IMR-90 (cell line): Measurements from ENCODE around the gene PHF19. TPM values are rescaled to one million over a fixed set of nuclear protein-coding genes. Genes with fewer than 3 reads are reported as not detected.

Source experiments
- ATAC-seq: fragments of 200-7000 bp; cut with Tn5 transposase; 2 replicates; pipeline ENCODE4 v1.9.1; 2020; ENCODE audit warnings: low read depth, mild to moderate bottlenecking, moderate library complexity
- BruUV-seq: library from RNA; stranded (reverse); fragments of 400-500 nt; replicated peaks from 2 replicates; lab custom pipeline; 2021; lab: Mats Ljungman, UMichigan
- CTCF ChIA-PET: fragments of 300-600 bp; formaldehyde crosslinking; extraction: SDS; loops from one replicate; lab custom pipeline; 2021; ENCODE audit warnings: antibody characterized with exemption; lab: Yijun Ruan, JAX
- POLR2A ChIA-PET: fragments of 300-600 bp; sonication (Branson Sonifier 250); formaldehyde crosslinking; loops from one replicate; lab custom pipeline; 2022; ENCODE audit warnings: antibody characterized with exemption; ENCODE audit not compliant: unreplicated experiment; lab: Charles Lee
- DNase-seq: peaks from one replicate; pipeline ENCODE4 v3.0.0; 2013
- H2AFZ ChIP-seq: replicated peaks from 2 replicates; pipeline ENCODE3; 2013; ENCODE audit warnings: low read length, mild to moderate bottlenecking; ENCODE audit not compliant: poor library complexity
- H2AK5ac ChIP-seq: 2 replicates; pipeline ENCODE4 v1.6.1; 2013; ENCODE audit warnings: low read depth, low read length, inconsistent platforms
- H2AK9ac ChIP-seq: replicated peaks from 2 replicates; pipeline ENCODE3; 2013; ENCODE audit warnings: mild to moderate bottlenecking, low read depth, low read length, moderate library complexity; ENCODE audit not compliant: poor library complexity
- H2BK120ac ChIP-seq: 2 replicates; pipeline ENCODE4 v1.6.1; 2013; ENCODE audit warnings: low read depth, low read length, inconsistent platforms
- H2BK15ac ChIP-seq: 3 replicates; pipeline ENCODE4 v1.6.1; 2013; ENCODE audit warnings: low read depth, low read length, inconsistent platforms
- H2BK20ac ChIP-seq: 2 replicates; pipeline ENCODE4 v1.6.1; 2013; ENCODE audit warnings: low read depth, mild to moderate bottlenecking, inconsistent platforms, low read length, moderate library complexity
- H2BK5ac ChIP-seq: 2 replicates; pipeline ENCODE4 v1.6.1; 2013; ENCODE audit warnings: mild to moderate bottlenecking, low read depth, low read length, inconsistent platforms; ENCODE audit not compliant: poor library complexity, severe bottlenecking
- H3K14ac ChIP-seq: replicated peaks from 2 replicates; pipeline ENCODE4 v1.6.1; 2013; ENCODE audit warnings: low read depth, low read length, inconsistent platforms
- H3K18ac ChIP-seq: 2 replicates; pipeline ENCODE4 v1.6.1; 2013; ENCODE audit warnings: low read depth, low read length, control low read depth
- H3K23ac ChIP-seq: 2 replicates; pipeline ENCODE4 v1.6.1; 2013; ENCODE audit warnings: low read depth, low read length, inconsistent platforms
- H3K27ac ChIP-seq: 2 replicates; pipeline ENCODE4 v1.5.1; 2013; ENCODE audit warnings: mild to moderate bottlenecking, control low read depth, low read length; ENCODE audit not compliant: insufficient read depth
- H3K27me3 ChIP-seq: 2 replicates; pipeline ENCODE4 v1.6.1; 2013; ENCODE audit warnings: low read length; ENCODE audit not compliant: control insufficient read depth, insufficient read depth
- H3K36me3 ChIP-seq: 2 replicates; pipeline ENCODE4 v1.6.1; 2013; ENCODE audit warnings: low read length, mixed read lengths; ENCODE audit not compliant: control insufficient read depth, insufficient read depth
- H3K4ac ChIP-seq: 2 replicates; pipeline ENCODE4 v1.6.1; 2013; ENCODE audit warnings: low read depth, low read length, inconsistent platforms
- H3K4me1 ChIP-seq: 2 replicates; pipeline ENCODE4 v1.6.1; 2013; ENCODE audit warnings: low read length, mixed read lengths; ENCODE audit not compliant: control insufficient read depth, insufficient read depth
- H3K4me2 ChIP-seq: 2 replicates; pipeline ENCODE4 v1.6.1; 2013; ENCODE audit warnings: low read depth, mild to moderate bottlenecking, control low read depth, low read length, moderate library complexity
- H3K4me3 ChIP-seq: 2 replicates; pipeline ENCODE4 v1.5.1; 2013; ENCODE audit warnings: low read depth, mild to moderate bottlenecking, control low read depth, low read length, moderate library complexity; ENCODE audit not compliant: insufficient read depth
- H3K56ac ChIP-seq: 2 replicates; pipeline ENCODE4 v1.6.1; 2013; ENCODE audit warnings: low read length, inconsistent platforms; ENCODE audit not compliant: insufficient read depth; ENCODE audit errors: extremely low read depth
- H3K79me1 ChIP-seq, 2 experiments: 2 replicates each; pipeline ENCODE4 v1.6.1; 2013; ENCODE audit warnings: low read length in 2 of 2, inconsistent platforms in 1 of 2, low read depth in 1 of 2
- H3K9ac ChIP-seq: 2 replicates; pipeline ENCODE4 v1.6.1; 2013; ENCODE audit warnings: low read depth, low read length, control low read depth
- H3K9me1 ChIP-seq: 2 replicates; pipeline ENCODE4 v1.6.1; 2013; ENCODE audit warnings: low read length, inconsistent platforms; ENCODE audit not compliant: insufficient read depth
- H3K9me3 ChIP-seq: 2 replicates; pipeline ENCODE4 v1.6.1; 2013; ENCODE audit warnings: low read length; ENCODE audit not compliant: control insufficient read depth, insufficient read depth
- H4K20me1 ChIP-seq: 2 replicates; pipeline ENCODE4 v1.6.1; 2013; ENCODE audit warnings: low read length, inconsistent platforms; ENCODE audit not compliant: insufficient read depth
- H4K5ac ChIP-seq: 2 replicates; pipeline ENCODE4 v1.6.1; 2013; ENCODE audit warnings: mild to moderate bottlenecking, low read depth, low read length, control low read depth
- H4K8ac ChIP-seq, 2 experiments: 2 replicates each; pipeline ENCODE4 v1.6.1; 2013; ENCODE audit warnings: low read depth in 2 of 2, low read length in 2 of 2, control low read depth in 1 of 2, inconsistent platforms in 1 of 2
- H4K91ac ChIP-seq: 2 replicates; pipeline ENCODE4 v1.6.1; 2013; ENCODE audit warnings: low read depth, low read length, inconsistent platforms; ENCODE audit not compliant: insufficient read depth
- MXI1 ChIP-seq: IDR thresholded peaks from 2 replicates; pipeline ENCODE4 v1.6.1; 2012; ENCODE audit warnings: low read depth, mild to moderate bottlenecking, low read length, moderate library complexity, borderline replicate concordance
- RCOR1 ChIP-seq: IDR thresholded peaks from 2 replicates; pipeline ENCODE4 v1.6.1; 2012; ENCODE audit warnings: mild to moderate bottlenecking, low read length, improper control_type of control experiment; ENCODE audit not compliant: insufficient replicate concordance
- USF2 ChIP-seq: fragments of 150-350 bp; IDR thresholded peaks from 2 replicates; pipeline ENCODE4 v1.6.1; 2017; ENCODE audit warnings: mild to moderate bottlenecking, antibody characterized with exemption, low read length, low read depth
- WGBS, 2 experiments: methylation state at CpG; one replicate each; pipeline versions ENCODE4 v1.1.5 to v1.1.7; 2013; ENCODE audit warnings: missing lambda C conversion rate in 2 of 2; ENCODE audit not compliant: insufficient read length in 1 of 2; ENCODE audit errors: extremely low coverage in 2 of 2; 5-methylcytosine and 5-hydroxymethylcytosine counted together
- dilution Hi-C: fragments of 300-500 bp; cut with HindIII; formaldehyde crosslinking; loops from one replicate; pipeline ENCODE4 v1.14.3; 2018; ENCODE audit warnings: low sequenced_read_pairs; ENCODE audit not compliant: unreplicated experiment
- in situ Hi-C: fragments of 300-500 bp; cut with MboI; formaldehyde crosslinking; loops from 3 replicates; pipeline ENCODE4 v1.14.3; 2019; ENCODE audit warnings: low sequenced_read_pairs, inconsistent platforms, mixed read lengths
- intact Hi-C: fragments of 100-400 bp; cut with micrococcal nuclease; formaldehyde crosslinking; loops from 2 replicates; pipeline ENCODE4 v1.10.0; 2022
- polyA plus RNA-seq, 3 experiments: library from polyadenylated mRNA; depleted of rRNA; stranded (reverse); fragments of >200 nt; gene quantifications; 2 replicates each; pipeline ENCODE4 v1.2.3, GENCODE V29; 2012; ENCODE audit warnings: low replicate concordance in 1 of 3
- total RNA-seq: library from RNA; depleted of rRNA; stranded (reverse); fragments of >200 nt; gene quantifications from 2 replicates; pipeline ENCODE4 v1.2.3, GENCODE V29; 2012

PHF19 gene
- total and polyA plus RNA-seq, 2 of the 4 experiments (the other 2 are of a cell fraction): 37.6 to 55.6 TPM

GRCh38 chr9:120841930-120842684 is 34.9 kb downstream of the PHF19 start:
- Histone ChIP-seq H3K18ac (peak overlapping the region; percentile 72; the same call in 1 of the 2 replicates), H2BK15ac (no peak overlapping the region), H3K27me3 (no peaks in the 10 kb centered on the region), H3K23ac (peak overlapping the region; percentile 92), H3K9ac (peak overlapping the region; percentile 93), H3K4me1 (peaks cover 7% of the 10 kb centered on the region), H4K91ac (peak overlapping the region; percentile 83; the same call in 1 of the 2 replicates), H3K36me3 (peaks cover 1% of the 10 kb centered on the region; the same call in 1 of the 2 replicates), H2BK5ac (peak overlapping the region; percentile 78), H2AFZ (peak overlapping the region; percentile 93), H3K14ac (peak overlapping the region; percentile 94), H2AK5ac (peak overlapping the region; percentile 67; the same call in 1 of the 2 replicates), H2AK9ac (peak overlapping the region; percentile 96), H3K9me3 (no peaks in the 10 kb centered on the region), H3K79me1 (peaks cover 24 to 68% of the 10 kb centered on the region in 2 experiments; a peak in 3 of 4 replicates), H2BK20ac (no peak overlapping the region), H3K4me3 (peak overlapping the region; percentile 91), H3K4me2 (peak overlapping the region; percentile 86), H4K8ac (peak overlapping the region; percentile 82 to 93), H3K56ac (peak overlapping the region; percentile 77), H4K20me1 (peaks cover 11% of the 10 kb centered on the region; the same call in 1 of the 2 replicates), H4K5ac (peak overlapping the region; percentile 88), H3K9me1 (peaks cover 11% of the 10 kb centered on the region), H3K4ac (peak overlapping the region; percentile 85), H2BK120ac (0 out of 2 replicates have a peak overlapping the region, but pooled peaks have one; percentile 29), H3K27ac (peak overlapping the region; percentile 91)
- ChIA-PET POLR2A (no interaction called here), CTCF (no interaction called here)
- no TSS peak for BruUV-seq
- ATAC-seq: peak; percentile 38
- intact Hi-C loops (loop anchor here (2.0 kb wide), 1 partner anchor 49 kb away; the partner anchor contains the start of gene FBXW2), in situ Hi-C loops (no loop called here), dilution Hi-C loops (no loop called here)
- TF ChIP-seq MXI1: 0 out of 2 replicates have a peak, but pooled peaks have one; percentile 7
- no peak for TF ChIP-seq USF2
- no peak for TF ChIP-seq RCOR1
- WGBS, 2 experiments: 38% methylated on average over 10 of the region's 18 CpGs; no CpG with 5 or more reads in 1 of the 2 experiments
- peak; percentile 5 for DNase-seq
